ENCODE data around the gene COL6A1. TPM values are rescaled to one million over a fixed set of nuclear protein-coding genes. Genes with fewer than 3 reads are reported as not detected.

COL6A1 gene
- total and polyA plus RNA-seq, 2 donors (not counting 3 experiments of a cell fraction or from before 2014, with no cell fraction given) = 30.1 to 42.4 TPM

DNA sequence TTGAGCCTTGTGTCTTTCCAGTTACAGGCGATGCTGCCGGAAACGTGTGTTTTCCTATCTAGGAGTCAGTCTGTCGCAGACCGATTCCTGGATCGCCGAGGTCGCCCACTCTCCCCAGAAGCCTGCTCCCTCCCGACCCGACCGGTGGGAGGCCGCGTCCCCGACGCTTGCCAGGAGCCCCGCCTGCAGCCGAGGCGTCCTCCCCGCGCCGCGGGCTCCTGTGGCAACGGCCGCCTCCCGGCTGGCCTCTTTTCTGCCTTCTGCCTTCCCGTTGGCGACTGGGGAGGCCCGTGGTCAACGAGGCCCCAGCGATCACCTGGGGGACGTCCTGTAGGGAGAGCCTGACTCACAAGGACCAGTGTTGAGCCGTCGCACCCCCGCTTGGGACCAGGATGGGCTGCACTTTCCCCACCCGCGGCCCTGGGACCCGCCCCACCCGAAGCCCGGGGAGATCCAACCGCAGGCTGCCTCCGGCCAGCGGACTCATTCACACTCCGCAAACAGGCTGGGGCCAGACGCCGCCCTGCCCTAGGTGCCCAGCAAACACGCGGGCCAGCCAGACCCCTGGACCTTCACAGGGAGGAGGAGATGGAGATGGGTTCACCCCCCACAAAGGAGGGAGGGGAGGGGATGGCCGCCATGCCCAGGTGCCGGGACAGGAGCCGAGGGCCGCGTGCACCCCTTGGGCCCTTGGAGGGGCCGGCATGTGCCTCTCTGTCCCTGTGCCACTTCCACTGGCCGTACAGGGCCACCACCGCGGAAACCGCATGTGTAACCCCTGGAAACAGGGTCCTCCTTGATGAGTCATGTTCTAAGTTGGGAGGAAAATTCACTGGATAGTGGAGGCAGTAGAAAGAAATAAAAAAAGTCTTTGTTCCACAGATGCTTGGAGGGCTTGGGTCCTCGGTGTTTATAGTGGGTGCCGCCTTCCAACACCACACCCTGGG is 7.2 kb upstream of the COL6A1 start:
- Histone ChIP-seq H2AFZ (ENCODE audit: low read depth, low read length) (peak overlapping the region; percentile 44), H3K9ac (replicated peaks; ENCODE audit: extremely low read depth, insufficient read depth, low read length) (peak overlapping the region; percentile 65), H3K4me1 (ENCODE audit: control insufficient read depth, extremely low read depth, insufficient read depth, low read length) (peaks cover 29% of the 10 kb centered on the region), H3K4me3 (replicated peaks in 1 of 3; ENCODE audit: insufficient read depth in 1 of 3, low read depth in 1 of 3, low read length in 3 of 3) (peak overlapping the region in 2 of 3 experiments; percentile 34 to 56), H3K4me2 (ENCODE audit: insufficient read depth, low read length) (peak overlapping the region; percentile 54), H3K79me2 (ENCODE audit: control insufficient read depth, insufficient read depth, low read length) (no peaks in the 10 kb centered on the region), H3K9me3 (replicated peaks; ENCODE audit: control insufficient read depth, insufficient read depth, low read length) (no peaks in the 10 kb centered on the region), H3K36me3 (ENCODE audit: control insufficient read depth in 2 of 2, extremely low read depth in 1 of 2, insufficient read depth in 2 of 2, low read length in 2 of 2) (no peaks in the 10 kb centered on the region), H3K27ac (ENCODE audit: insufficient read depth, low read depth, low read length) (peak overlapping the region; percentile 21), H4K20me1 (replicated peaks; ENCODE audit: control insufficient read depth, extremely low read depth, insufficient read depth, low read length) (no peaks in the 10 kb centered on the region), H3K27me3 (ENCODE audit: control insufficient read depth in 2 of 2, insufficient read depth in 2 of 2, low read length in 2 of 2) (peaks cover 0 to 2% of the 10 kb centered on the region in 2 experiments), H3K9me1 (replicated peaks; ENCODE audit: control insufficient read depth, extremely low read depth, insufficient read depth, low read length) (no peaks in the 10 kb centered on the region)
- dilution Hi-C loops (cut with MboI; ENCODE audit: extremely low pct_ligation_motif_present, low sequenced_read_pairs) = no loop called here
- DNase-seq (ENCODE audit: low read depth, low spot score) = peak; percentile 42
- FAIRE-seq = no peak
- CTCF ChIA-PET = interaction anchor here (0.6 to 5.1 kb wide), 13 partner anchors 8 to 669 kb away, joined by 3 to 78 read pairs (median 5); partner anchors contain the start of genes COL6A1, MCM3AP and YBEY
- no TSS peak for BruUV-seq (replicated peaks)
- intact Hi-C loops (cut with micrococcal nuclease) = loop anchor here (5.0 kb wide), 2 partner anchors 123 to 253 kb away; partner anchors contain the start of genes COL6A2 and LSS
- POLR2A ChIA-PET = no interaction called here
- TF ChIP-seq FOS (IDR thresholded peaks at IDR 0.05; ENCODE audit: borderline replicate concordance, insufficient read depth, low read length) (peak; percentile 80), MYC (IDR thresholded peaks at IDR 0.05; ENCODE audit: low read depth, low read length) (no peak), JUN (IDR thresholded peaks at IDR 0.05; ENCODE audit: borderline replicate concordance, insufficient read depth, insufficient read length, low read depth) (peak; percentile 62), POLR2AphosphoS5 (IDR thresholded peaks at IDR 0.05; ENCODE audit: insufficient read depth, low read depth, low read length) (peak; percentile 25)

DNA sequence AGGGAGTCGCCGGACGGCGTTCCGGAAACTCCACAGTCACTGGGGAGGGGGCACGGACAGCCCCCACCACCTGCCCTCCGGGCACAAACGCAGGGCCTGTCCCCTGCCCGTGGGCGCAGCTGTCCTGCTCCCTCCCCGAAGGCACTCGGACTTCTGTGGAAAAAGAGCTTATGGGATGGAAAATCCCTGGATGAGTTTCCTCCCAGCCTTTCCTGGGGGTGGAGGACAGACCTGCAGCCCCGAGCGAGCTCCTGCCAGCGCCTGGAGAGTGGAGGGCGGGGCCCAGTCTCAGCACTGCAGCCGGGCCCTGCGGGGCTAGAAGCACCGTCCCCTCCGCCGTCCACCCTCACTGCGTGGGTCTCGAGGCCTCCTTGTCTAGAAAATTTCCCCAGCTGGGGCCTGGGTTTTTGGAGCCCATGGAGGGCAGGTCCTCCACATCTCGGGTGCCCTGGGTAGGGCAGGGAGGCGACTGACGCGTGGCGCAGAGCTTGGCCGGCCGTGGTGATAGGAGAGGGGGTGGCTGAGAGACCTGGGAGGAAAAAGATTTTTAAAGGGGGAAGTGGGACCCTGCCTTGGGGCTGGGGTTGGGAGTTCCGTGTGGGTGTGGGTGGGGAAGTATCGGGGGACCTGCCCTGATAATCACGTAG is 6.4 kb upstream of the COL6A1 start:
- no peaks in the 10 kb centered on the region for H3K79me2 ChIP-seq (ENCODE audit: control insufficient read depth, insufficient read depth, low read length)

More for the DNA sequence above, 6.4 kb upstream of the COL6A1 start:
- ChIA-PET CTCF (no interaction called here), POLR2A (no interaction called here)
- peak overlapping the region; percentile 54 for H3K4me2 ChIP-seq (ENCODE audit: insufficient read depth, low read length)
- no peaks in the 10 kb centered on the region for H4K20me1 ChIP-seq (replicated peaks; ENCODE audit: control insufficient read depth, extremely low read depth, insufficient read depth, low read length)
- no peaks in the 10 kb centered on the region for H3K36me3 ChIP-seq (ENCODE audit: control insufficient read depth in 2 of 2, extremely low read depth in 1 of 2, insufficient read depth in 2 of 2, low read length in 2 of 2)
- no peak for DNase-seq (ENCODE audit: low read depth, low spot score)
- H3K27ac ChIP-seq (ENCODE audit: insufficient read depth, low read depth, low read length) = no peak overlapping the region
- intact Hi-C loops (cut with micrococcal nuclease) (no loop called here), dilution Hi-C loops (cut with MboI; ENCODE audit: extremely low pct_ligation_motif_present, low sequenced_read_pairs) (no loop called here)
- no TSS peak for BruUV-seq (replicated peaks)
- no peak overlapping the region for H3K9ac ChIP-seq (replicated peaks; ENCODE audit: extremely low read depth, insufficient read depth, low read length)
- H3K9me1 ChIP-seq (replicated peaks; ENCODE audit: control insufficient read depth, extremely low read depth, insufficient read depth, low read length) = no peaks in the 10 kb centered on the region
- TF ChIP-seq GATA2 (IDR thresholded peaks at IDR 0.05; ENCODE audit: insufficient read depth, insufficient read length, low read depth, low read length) (no peak), JUN (IDR thresholded peaks at IDR 0.05; ENCODE audit: borderline replicate concordance, insufficient read depth, insufficient read length, low read depth) (no peak), EZH2 (IDR thresholded peaks at IDR 0.05; ENCODE audit: borderline replicate concordance, low read depth, low read length, severe bottlenecking) (no peak), POLR2A (IDR thresholded peaks at IDR 0.05; ENCODE audit: low read depth, low read length) (no peak), MYC (IDR thresholded peaks at IDR 0.05; ENCODE audit: low read depth, low read length) (no peak), FOS (IDR thresholded peaks at IDR 0.05; ENCODE audit: borderline replicate concordance, insufficient read depth, low read length) (no peak), POLR2AphosphoS5 (IDR thresholded peaks at IDR 0.05; ENCODE audit: insufficient read depth, low read depth, low read length) (no peak)
- TF ChIP-seq, protein P1, sequence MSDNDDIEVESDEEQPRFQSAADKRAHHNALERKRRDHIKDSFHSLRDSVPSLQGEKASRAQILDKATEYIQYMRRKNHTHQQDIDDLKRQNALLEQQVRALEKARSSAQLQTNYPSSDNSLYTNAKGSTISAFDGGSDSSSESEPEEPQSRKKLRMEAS (IDR thresholded peaks at IDR 0.05; ENCODE audit: insufficient read depth, insufficient read length) = no peak
- TF ChIP-seq, protein P2, sequence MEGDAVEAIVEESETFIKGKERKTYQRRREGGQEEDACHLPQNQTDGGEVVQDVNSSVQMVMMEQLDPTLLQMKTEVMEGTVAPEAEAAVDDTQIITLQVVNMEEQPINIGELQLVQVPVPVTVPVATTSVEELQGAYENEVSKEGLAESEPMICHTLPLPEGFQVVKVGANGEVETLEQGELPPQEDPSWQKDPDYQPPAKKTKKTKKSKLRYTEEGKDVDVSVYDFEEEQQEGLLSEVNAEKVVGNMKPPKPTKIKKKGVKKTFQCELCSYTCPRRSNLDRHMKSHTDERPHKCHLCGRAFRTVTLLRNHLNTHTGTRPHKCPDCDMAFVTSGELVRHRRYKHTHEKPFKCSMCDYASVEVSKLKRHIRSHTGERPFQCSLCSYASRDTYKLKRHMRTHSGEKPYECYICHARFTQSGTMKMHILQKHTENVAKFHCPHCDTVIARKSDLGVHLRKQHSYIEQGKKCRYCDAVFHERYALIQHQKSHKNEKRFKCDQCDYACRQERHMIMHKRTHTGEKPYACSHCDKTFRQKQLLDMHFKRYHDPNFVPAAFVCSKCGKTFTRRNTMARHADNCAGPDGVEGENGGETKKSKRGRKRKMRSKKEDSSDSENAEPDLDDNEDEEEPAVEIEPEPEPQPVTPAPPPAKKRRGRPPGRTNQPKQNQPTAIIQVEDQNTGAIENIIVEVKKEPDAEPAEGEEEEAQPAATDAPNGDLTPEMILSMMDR (IDR thresholded peaks at IDR 0.05; ENCODE audit: extremely low read depth in 1 of 2, insufficient read depth in 1 of 2, low read depth in 1 of 2, low read length in 2 of 2) = no peak
- no peak overlapping the region for H2AFZ ChIP-seq (ENCODE audit: low read depth, low read length)
- peaks cover 29% of the 10 kb centered on the region for H3K4me1 ChIP-seq (ENCODE audit: control insufficient read depth, extremely low read depth, insufficient read depth, low read length)
- H3K9me3 ChIP-seq (replicated peaks; ENCODE audit: control insufficient read depth, insufficient read depth, low read length) = no peaks in the 10 kb centered on the region
- FAIRE-seq = no peak
- H3K4me3 ChIP-seq (replicated peaks in 1 of 3; ENCODE audit: insufficient read depth in 1 of 3, low read depth in 1 of 3, low read length in 3 of 3) = no peak overlapping the region
- H3K27me3 ChIP-seq (ENCODE audit: control insufficient read depth in 2 of 2, insufficient read depth in 2 of 2, low read length in 2 of 2) = peaks cover 0 to 2% of the 10 kb centered on the region in 2 experiments

Measured in endothelial cell of umbilical vein (primary cell).